ENCODE results near the gene REN.

REN gene

DNA sequence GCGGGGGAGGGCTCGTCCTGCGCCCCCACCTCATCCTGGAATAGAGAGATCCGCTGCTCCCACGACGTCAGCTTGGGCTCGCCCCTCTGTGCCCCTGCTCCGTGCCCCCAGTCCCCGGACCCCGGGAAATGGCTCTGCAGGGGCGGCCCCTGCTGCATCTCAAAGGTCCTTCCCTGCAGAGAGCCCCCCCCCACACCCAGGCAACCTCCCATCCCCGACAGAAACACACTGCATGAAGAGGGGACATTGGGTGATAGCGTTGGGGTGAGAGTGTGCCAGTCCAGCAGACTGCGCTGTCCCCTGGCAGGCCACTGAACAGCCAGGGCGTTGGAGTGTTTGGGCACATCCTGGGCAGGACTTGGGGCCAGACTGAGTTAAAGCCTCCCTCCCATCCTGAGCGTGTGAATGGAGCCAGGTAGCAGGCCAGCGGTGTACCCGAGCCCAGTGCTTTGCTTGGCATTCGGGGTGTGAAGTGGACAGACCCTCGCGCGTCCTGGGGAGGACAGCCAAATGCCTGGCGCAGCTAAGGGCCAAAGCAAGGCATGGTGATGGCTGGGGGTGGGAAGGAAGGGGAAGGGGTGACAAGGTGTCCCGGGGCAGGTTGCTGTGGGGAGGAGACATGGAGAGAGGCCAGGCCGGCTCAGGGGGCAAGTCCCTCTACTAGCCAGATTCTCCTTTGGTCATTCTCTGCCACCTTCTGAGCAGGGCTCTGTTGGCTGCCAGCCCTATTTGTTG lies 13.7 kb downstream of the REN start:
- DNase-seq: peak; percentile 9

DNA sequence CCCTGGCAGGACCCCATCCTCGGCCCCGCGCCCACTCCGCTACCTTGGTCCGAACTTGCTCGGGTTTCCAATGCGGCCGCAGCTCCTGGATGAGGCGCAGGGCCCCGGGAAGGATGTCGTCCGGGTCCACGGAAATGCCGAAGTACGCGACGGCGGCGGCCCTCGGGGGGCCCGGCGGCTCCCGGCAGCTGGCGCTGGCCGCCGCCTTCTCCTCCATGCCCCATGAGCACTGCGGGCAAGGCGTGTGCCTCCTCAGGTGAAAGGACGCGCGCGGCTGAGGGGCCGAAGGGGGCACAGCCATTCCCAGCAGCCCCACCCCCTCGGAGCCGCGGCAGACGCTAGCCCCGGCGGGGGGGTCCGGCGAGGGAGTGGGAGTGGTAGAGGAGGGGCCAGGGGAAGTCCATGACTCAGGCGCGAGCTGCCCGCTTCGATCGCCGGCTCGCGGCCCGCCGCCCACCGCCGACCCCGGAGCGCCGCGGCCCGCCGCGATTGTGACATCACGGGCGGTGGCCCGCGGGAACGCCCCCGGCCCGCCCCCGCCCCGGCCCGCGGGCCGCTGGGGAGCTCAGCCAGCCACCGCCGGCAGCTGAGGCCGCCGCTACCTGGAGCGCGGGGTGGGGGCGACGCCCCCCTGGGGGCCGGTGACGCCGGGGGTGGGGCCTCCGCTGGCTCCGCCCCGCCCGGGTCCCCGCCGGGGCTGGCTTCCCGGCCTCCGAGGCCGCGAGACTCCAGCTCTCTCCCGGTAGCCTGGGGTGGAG lies 14.4 kb downstream of the REN start, which contains the start of gene ETNK2:
TSS of gene ETNK2 (minus strand) at position 493 of the 758 bp plus-strand sequence. CDS start at position 301, 192 bp downstream.
- DNase-seq: peak; percentile 45

DNA sequence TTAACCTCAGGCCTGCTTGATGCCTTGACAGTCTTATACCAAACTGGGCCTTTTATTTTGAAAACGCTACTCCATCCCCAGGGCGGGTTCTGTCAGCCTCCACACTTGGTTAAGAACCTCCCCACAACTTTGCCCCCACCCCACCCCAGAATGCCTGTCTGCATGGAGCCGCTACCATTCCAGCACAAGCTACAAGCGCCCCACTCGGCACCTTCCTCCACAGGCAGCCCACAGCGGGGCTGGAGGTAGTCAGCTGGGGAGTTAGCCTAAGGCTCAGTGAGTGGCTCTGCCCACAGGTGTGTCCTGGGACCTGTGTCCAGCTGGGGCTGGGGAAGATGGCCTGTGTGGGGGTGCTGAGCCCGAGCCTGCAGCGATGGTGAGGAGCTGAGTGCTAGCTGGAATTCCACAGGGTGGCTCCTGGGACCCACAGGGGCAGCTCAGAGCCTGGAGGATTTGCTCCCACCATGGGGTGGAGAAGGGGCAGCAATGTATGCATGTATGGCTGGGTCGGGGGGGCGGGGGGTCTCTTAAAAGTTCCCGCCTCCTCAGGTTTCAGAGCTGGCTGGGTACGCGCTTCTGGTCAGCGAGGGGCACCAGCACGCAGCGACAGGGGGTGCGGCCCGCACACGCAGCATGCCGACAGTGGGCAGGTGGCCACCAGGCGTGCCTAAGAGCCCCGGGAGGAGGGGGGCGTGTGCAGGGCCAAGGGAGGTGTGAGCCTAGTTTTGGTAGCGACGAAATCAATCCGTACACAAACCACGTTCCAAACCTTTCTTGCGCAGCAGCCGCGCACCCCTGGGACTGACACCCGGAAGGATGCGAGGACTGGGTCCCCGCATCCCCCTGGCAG lies 15.2 kb downstream of the REN start:
- no peak for DNase-seq

DNA sequence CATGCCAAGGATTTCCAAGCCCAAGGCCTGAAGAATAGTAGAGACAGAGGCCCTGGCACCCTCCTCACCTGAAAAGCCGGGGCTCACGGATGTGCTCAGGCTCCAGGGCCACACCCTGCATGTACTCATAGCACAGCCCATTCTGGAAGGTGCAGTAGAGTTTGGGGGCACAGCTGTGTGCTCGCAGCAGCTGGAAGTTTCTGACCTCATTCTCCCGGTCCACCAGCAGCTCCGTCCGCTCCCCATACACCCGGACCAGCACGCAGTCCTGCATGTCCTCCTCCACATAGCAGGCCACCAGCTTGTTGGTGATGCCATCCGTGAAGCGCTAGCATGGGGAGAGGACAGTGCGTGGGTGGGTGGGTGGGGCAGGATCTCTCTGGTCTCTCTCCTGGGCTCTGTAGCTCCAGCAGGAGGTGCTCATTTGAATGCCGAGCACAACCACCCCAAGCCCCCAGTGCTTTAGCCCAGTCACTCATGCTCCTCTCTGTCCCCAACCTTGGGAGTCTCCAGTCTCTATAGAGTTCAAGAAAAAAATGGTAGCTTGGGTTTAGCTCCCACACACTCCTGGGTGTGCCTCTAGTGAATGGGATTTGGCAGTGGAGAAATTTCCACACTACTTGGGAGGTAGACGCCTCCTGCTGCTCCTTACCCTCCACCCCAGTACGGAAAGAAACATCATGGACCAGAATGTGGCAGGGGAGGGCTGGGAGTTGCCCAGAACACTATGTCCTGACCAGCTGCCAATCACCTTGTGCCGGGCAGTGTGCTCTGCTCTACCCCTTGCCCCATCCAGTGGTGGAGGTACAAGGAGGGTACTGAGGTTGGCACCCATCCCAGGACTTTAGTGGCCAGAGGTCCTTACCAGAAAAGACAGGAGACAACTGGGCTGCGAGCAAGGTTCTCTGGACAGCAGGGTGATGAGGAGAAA lies 16.2 kb downstream of the REN start:
- no peak for DNase-seq

DNA sequence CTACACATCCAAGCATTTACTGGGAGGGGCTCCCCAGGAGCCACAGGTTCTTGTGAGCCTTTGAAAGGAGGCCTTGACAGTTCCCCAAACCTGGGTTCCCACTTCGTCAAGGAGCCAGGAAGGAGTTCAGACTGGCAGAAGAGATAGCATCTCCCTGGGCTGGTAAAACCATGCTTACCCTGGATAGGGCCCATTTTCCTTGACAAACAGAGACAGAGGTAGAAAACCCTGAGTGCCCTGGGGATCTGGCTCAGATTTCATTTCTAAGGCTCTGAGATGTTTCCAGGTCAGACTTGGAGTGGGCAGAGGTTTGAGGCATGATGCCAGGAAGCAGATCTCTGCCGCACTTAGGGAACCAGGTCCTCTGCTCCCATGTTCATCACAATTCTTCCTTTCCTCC lies 17.0 kb downstream of the REN start:
- DNase-seq: no peak

DNA sequence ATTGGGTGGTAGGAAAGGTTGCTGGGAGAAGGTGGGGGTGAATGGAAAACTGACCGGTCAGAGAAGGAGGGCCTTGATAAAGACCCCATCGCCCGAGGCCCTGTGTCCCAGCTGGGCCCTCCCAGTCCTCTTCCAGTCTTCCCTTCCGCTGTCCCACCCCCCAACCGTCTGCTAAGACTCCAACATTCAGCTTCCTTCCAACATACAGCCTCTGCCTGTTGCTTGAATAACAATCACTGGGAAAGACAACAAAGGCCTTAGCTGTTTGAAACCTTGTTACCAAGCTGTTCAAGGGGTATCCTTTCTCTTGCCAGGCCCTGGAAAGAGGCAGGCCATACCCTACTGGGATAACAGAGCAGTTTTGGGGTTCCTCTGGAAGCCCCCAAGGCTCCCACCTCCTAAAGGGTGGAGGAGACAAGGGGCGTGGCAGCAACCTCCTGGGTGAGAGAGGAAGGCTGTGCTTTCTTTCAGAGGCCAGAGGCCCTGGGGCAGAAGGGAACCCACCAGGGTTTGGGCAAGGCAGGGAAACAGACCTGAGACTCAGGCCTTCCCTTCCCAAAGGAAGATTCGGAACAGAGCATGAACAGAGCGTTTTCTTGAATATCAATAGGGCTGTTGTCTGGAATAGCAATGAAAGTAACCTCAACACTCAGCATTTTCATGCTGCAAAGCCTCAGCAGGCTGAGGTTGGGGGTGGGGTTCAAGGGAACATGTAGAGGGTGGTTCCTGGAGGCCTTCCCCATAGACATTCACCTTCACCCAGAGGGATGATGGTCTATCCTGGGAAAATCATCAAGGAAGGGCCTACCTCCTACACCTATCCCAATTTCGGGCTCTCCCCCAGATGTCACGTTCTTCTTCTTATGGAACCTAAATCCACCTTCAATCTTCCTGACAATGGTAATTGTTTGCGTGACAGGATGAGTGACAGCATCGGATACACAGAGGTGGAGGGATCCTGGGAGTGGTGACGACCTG lies 18.4 kb downstream of the REN start:
- DNase-seq: no peak

DNA sequence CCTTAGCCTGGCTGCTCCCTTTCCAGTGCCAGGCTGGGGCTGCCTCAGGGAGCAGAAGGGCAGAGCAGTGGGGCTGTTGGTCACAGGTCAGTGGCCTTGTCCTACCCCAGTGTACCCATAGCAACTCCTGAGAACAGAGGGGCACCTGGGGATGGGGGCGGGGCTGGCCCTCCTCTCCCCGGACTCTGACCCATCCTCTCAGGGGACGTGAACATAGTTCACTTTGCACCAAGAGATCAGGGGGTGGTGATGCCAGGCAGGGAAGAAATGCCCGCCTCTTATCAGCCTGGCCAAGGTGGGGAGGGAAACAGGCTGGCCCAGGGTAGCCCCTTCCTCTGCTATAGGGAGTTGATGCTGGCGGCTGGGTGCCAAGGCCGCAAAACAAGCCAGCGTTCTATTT lies 19.2 kb downstream of the REN start:
- DNase-seq: no peak

DNA sequence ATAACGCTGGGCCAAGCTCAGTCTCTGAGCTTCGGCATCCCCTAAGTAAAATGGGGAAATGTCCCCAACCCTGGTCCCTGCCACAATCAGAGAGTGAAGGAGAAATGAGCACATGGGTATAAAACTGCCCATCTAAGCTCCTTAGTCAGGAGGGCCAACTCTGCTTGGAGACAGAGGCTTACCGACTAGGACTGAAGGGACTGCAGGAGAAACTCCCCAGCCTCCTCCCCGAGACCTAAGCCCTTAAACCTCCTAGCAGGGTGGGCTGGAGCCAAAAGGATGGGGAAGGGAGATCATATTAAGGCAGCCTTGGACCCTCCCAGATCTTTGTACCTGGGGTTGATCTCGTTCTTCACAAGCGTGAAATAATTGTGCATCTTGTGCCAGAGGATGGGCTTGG lies 19.8 kb downstream of the REN start:
- DNase-seq: no peak

DNA sequence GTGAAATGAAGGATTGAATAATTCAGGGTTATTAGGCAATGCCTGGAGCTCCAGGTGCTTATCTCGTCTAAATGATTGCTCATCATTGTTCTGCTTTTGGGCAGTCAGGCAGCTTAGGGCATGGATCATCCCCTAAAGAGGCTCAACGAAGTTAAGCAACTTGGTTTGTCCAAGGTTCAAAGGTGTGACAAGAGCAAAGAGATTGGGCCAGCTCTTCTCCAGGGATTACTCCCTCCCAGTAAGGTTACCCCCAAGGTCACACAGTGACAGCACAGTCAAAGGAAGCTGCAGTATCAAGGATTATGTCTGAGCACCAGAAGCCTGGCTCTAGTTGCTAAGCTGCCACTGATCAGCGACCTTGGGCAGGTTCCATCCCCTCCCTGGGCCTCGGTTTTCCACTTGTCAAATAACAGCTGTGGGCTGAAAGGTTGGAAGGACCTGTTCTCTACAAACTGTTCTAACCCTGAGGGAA lies 21.1 kb downstream of the REN start:
- no peak for DNase-seq

DNA sequence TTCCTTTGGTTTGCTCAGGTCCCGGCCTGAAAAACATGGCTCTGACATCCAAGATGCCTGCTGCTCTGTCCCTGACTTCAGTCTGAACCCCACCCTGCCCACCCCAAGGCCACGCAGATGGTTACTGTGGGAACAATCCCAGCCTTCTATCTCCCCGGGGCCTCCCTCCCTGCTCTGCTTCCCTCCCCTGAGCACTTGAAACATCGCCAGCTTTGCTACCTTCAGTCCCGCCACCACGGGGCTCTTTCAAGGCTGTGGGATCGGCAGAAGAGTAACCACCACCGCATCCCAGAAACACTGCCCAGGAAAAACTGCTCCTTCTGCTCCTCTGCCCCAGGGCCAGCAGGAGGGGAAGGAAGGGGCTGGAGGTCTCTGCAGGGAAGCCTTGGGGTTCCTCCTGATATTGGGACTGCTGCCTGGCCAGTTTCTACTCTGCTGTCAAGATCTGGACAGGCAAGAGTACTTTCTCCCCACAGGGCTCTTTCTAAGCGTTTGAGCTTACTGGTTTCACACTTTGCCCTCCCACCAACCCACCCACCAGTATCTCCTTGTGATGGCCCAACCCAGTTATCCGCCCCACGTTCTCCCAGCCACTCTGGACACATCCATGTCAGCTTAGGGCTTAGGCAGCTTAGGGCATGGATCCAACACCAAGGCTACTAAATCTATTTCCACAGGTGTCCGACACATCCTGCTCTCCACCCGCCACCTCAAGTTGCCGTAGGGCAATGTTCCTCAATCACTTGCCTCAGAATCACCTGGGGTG lies 22.7 kb downstream of the REN start:
- no peak for DNase-seq

DNA sequence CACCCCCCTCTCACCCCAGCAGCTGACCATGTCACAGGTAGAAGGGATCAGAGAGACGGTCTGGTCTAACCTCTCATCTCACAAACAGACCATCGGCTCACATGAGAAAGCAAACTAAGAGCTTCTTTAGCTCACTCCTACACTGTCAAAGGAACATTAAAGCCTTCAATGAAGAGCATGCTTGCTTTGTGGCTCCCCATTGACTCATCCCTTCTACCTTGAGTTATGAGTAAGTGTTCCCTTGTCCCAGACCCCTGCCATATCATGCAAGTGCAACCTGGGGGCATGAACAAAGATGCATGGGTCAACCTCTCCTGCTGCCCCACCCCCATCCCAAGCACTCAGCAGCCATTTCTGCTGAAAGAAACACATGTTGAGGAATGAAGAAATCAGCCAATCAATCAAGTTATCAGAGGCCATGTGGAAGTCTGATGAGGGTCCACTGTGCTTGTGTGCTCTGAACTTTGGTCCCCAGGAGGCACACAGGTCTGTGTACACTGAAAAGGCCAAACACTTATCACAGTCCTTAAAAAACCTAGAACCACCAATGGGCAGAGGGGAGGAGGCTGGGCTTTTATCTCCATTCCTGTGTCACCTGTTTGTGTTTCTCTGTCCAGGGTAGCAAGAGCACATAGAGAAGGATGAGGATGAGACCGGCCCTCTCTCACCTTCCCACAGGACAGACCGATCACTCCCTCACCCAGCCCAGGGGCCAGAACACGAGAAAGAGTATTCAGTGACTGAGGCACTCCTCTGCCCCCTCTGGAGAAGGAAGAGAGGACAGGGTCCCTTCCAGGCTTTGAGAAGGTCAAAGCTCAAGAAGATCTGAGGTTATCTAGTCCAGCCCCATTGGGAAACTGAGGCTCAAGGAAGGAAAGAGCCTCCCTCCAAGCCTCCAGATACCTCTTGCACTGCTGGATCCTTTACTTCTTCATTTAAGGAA lies 23.8 kb downstream of the REN start:
- DNase-seq: no peak

DNA sequence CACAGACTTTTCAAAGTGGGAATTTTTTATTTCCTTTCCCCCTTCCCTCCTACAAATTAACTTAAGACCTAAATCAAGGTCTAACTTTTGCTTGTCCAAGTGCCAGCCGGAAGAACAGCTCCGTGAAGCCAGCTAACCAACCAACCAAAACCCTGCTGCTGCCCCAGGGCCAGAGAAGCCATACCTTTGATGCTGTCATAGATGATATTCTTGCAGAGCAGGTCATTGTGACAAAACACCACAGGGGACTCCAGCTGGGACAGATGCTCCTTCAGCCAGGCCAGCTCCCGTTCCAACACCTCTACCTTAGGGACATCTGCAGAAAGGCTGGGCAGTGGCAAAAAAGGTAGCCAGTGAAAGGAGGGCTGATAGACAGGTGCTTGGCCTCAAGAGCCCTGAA lies 25.0 kb downstream of the REN start:
- DNase-seq: no peak

DNA sequence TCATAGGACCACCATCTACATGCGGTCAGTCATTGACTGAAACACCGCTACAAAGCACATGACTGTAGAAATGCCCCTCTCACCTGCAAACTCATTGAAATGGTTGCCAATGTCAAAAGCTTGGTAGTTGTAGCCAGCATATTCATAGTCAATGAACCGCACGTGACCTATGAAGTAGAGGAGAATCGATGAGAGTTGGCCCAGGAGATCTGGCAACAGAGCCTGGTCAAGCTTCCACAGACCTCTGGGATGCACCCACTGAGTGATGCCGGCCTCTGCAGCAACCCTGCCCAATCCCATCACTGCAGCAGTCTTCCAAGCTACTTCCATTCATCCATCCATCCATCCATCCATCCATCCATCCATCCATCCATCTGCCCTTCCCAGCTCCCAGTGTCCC lies 26.2 kb downstream of the REN start:
- DNase-seq: no peak

DNA sequence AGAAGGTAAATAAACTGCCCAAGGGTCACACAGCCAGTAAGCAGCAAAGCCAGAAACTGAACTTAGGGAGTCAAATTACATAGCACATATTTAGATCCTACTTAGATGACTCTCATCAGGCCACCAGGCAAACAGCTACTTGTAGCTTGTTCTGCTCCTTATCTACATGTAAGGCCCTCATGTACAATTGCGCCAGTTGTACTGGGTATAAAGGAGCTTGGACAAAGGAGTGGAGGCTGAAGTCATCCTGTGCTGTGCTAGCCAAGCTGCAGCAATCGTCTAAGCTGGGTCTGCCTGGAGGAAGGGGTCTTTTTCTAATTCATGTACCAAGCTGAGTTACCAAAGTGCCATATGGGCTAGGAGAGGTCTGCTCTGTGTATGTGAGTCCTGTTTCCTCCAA lies 27.0 kb downstream of the REN start:
- no peak for DNase-seq

DNA sequence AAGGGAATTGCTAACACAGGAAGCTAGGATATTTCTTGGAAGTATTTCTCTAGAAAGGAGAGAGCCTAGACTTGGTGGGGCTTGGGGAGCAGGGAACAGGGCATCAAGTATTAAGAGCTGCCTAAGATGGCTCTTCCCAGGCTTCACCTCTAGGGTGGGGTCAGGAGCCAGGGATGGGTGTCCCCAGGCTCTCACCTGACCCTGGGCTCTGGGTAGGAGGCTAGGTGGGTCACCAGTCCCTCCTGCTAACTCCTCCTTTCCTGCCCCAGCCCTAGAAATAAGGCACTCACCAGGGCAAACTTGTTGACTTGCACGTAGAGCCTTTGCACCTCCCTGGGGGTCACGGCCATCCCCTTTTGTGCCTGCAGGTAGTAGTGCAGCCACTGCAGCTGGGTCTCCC lies 29.3 kb downstream of the REN start:
- no peak for DNase-seq

DNA sequence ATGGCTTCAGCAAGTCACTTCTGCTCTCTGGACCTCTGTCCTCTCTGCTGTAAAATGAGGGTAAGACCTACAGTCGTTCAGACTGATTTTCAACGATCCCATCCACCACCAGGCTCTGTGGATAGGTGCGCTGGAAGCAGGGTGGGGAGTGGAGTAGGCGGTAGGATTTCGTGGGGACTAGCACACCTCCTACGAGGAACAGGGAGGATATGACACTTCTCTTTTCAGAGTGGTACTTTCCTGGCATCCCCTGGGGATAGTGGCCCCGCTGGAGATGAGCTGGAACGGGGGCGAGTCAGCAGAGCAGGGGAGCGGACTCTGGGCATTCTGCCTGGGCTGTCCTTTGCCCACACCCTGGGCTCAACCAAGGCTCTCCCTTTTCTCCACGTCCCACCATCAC lies 32.0 kb downstream of the REN start:
- DNase-seq: no peak

DNA sequence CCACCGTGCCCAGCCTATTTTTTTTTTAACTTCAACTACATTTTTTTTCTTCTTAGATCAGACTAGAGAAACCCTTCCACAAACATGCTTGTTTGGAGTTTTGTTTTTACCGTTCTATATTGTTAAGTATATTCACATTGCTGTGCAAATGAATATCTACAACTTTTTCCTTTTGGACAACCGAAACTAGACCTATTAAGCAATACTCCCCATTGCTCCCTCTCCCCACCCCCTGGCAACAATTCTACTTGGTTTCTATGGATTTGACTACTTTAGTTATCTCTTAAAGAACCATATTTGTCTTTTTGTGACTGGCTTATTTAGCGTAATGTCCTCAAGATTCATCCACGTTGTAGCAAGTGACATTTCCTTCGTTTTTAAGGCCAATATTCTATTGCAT lies 33.4 kb downstream of the REN start:
- DNase-seq: no peak

DNA sequence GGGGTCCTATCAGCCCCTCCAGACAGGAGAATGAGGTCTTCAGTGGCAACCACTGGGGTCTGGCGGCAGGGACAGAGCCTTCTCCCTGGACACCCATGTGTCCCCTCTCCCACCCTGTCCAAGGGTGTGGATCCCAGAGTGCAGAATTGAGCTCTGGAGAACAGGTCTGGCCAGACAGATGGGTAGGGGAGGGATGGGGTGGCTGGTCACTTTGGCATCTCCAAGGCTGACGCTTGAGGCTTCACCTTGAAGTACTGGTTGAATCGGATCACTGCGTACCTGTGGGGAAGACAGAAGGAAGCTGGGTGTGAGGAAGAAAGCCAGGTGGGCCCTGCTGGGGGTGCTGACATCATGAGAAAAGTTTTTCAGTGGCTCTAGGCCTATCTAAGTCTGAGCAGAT lies 34.2 kb downstream of the REN start:
- DNase-seq: no peak

Measured in DMS153 (cell line).